Osteoblast (primary cell): ENCODE data around the gene S100A9. TPM values are rescaled to one million over a fixed set of nuclear protein-coding genes. Genes with fewer than 3 reads are reported as not detected.
"Not testable (repeated sequence)": the region's sequence is repeated elsewhere in the genome, so short reads cannot be mapped to it uniquely, and the experiment has no call there.

Source experiments
- DNase-seq: peaks from one replicate; pipeline ENCODE4 v3.0.0; 2011; ENCODE audit warnings: low spot score, mixed read lengths; ENCODE audit not compliant: insufficient read length; ENCODE audit errors: missing footprints
- H2AFZ ChIP-seq: 2 replicates; pipeline ENCODE4 v1.6.0; 2011; ENCODE audit warnings: mild to moderate bottlenecking, low read length
- H3K27ac ChIP-seq: 2 replicates; pipeline ENCODE4 v1.5.1; 2011; ENCODE audit warnings: mild to moderate bottlenecking, low read depth, low read length, moderate library complexity
- H3K27me3 ChIP-seq: 2 replicates; pipeline ENCODE4 v1.6.0; 2012; ENCODE audit warnings: mild to moderate bottlenecking, control low read depth, inconsistent platforms, low read length, moderate library complexity; ENCODE audit not compliant: insufficient read depth
- H3K36me3 ChIP-seq: 2 replicates; pipeline ENCODE4 v1.5.1; 2011; ENCODE audit warnings: mild to moderate bottlenecking, low read length, control low read depth, moderate library complexity; ENCODE audit not compliant: insufficient read depth
- H3K4me1 ChIP-seq: 2 replicates; pipeline ENCODE4 v1.5.1; 2011; ENCODE audit warnings: mild to moderate bottlenecking, low read length, control low read depth, moderate library complexity; ENCODE audit not compliant: insufficient read depth
- H3K4me2 ChIP-seq: 2 replicates; pipeline ENCODE4 v1.6.0; 2011; ENCODE audit warnings: mild to moderate bottlenecking, low read length; ENCODE audit not compliant: insufficient read depth
- H3K4me3 ChIP-seq: fragments of 200-600 bp; sonication (generic); 3 replicates; pipeline ENCODE4 v1.5.1; 2012; ENCODE audit warnings: mild to moderate bottlenecking, low read length, inconsistent platforms; ENCODE audit not compliant: insufficient read depth
- H3K79me2 ChIP-seq: 2 replicates; pipeline ENCODE4 v1.6.0; 2012; ENCODE audit warnings: mild to moderate bottlenecking, low read length, control low read depth, inconsistent platforms; ENCODE audit not compliant: insufficient read depth
- H3K9me3 ChIP-seq: 2 replicates; pipeline ENCODE4 v1.5.1; 2011; ENCODE audit warnings: low read depth, low read length, control low read depth
- H4K20me1 ChIP-seq: 2 replicates; pipeline ENCODE4 v1.6.0; 2012; ENCODE audit warnings: mild to moderate bottlenecking, low read length, control low read depth; ENCODE audit not compliant: insufficient read depth
- CTCF ChIP-seq: IDR thresholded peaks from 2 replicates; pipeline ENCODE4 v1.5.1; 2011; ENCODE audit warnings: mild to moderate bottlenecking, low read depth, low read length, moderate library complexity; ENCODE audit errors: extremely low read depth
- total RNA-seq: library from RNA; depleted of rRNA; stranded (reverse); fragments of >200 nt; gene quantifications from 2 replicates; pipeline ENCODE4 v1.2.3, GENCODE V29; 2012

The S100A9 gene
- total RNA-seq, 1 donor: 0.36 TPM

- TF ChIP-seq CTCF: no peak
- Histone ChIP-seq H3K27me3 (peaks cover 25% of the 10 kb centered on the region), H3K4me3 (no peak overlapping the region), H3K4me1 (no peaks in the 10 kb centered on the region), H3K36me3 (no peaks in the 10 kb centered on the region), H3K79me2 (no peaks in the 10 kb centered on the region), H3K4me2 (no peak overlapping the region), H2AFZ (no peak overlapping the region), H4K20me1 (no peaks in the 10 kb centered on the region), H3K9me3 (no peaks in the 10 kb centered on the region), H3K27ac (no peak overlapping the region)
- no peak for DNase-seq
These were observed 12.2 kb upstream of the S100A9 start for GRCh38 chr1:153345187-153346076.

- TF ChIP-seq CTCF: no peak
- no peak for DNase-seq
- Histone ChIP-seq H4K20me1 (no peaks in the 10 kb centered on the region), H3K4me2 (no peak overlapping the region), H3K9me3 (no peaks in the 10 kb centered on the region), H3K27me3 (peaks cover 27% of the 10 kb centered on the region), H3K36me3 (no peaks in the 10 kb centered on the region), H3K4me1 (no peaks in the 10 kb centered on the region), H2AFZ (no peak overlapping the region), H3K4me3 (no peak overlapping the region), H3K79me2 (no peaks in the 10 kb centered on the region), H3K27ac (no peak overlapping the region)
These were observed 11.5 kb upstream of the S100A9 start for GRCh38 chr1:153346077-153346723.

GRCh38 chr1:153347049-153347448, 10.6 kb upstream of the S100A9 start:
- not testable (repeated sequence) for H3K4me3 ChIP-seq, H3K36me3 ChIP-seq, H4K20me1 ChIP-seq, H3K4me1 ChIP-seq, DNase-seq, H2AFZ ChIP-seq, H3K9me3 ChIP-seq, H3K27ac ChIP-seq, H3K4me2 ChIP-seq, H3K79me2 ChIP-seq
- H3K27me3 ChIP-seq: peaks cover 24% of the 10 kb centered on the region

- Histone ChIP-seq H3K79me2 (no peaks in the 10 kb centered on the region), H3K4me2 (no peak overlapping the region), H3K36me3 (no peaks in the 10 kb centered on the region), H3K27ac (no peak overlapping the region), H3K27me3 (peaks cover 24% of the 10 kb centered on the region), H3K9me3 (no peaks in the 10 kb centered on the region), H3K4me1 (no peaks in the 10 kb centered on the region), H2AFZ (no peak overlapping the region), H4K20me1 (no peaks in the 10 kb centered on the region), H3K4me3 (no peak overlapping the region)
- no peak for DNase-seq
- no peak for TF ChIP-seq CTCF
These were observed 9.8 kb upstream of the S100A9 start for GRCh38 chr1:153347856-153348255.
